COLO829 (cell line): ENCODE results near the gene ATP4B.

Experiments used
- DNase-seq: peaks from one replicate; pipeline ENCODE4 v3.0.0; 2012; ENCODE audit warnings: low spot score

ATP4B gene

GRCh38 chr13:113605866-113606438, 52.0 kb downstream of the ATP4B start:
- no peak for DNase-seq

GRCh38 chr13:113605461-113605860, 52.5 kb downstream of the ATP4B start:
- DNase-seq: no peak

- DNase-seq: no peak
These were observed 53.8 kb downstream of the ATP4B start for GRCh38 chr13:113604186-113604585.

- DNase-seq: no peak
These were observed 54.8 kb downstream of the ATP4B start for GRCh38 chr13:113603116-113603710.

- DNase-seq: no peak
These were observed 55.6 kb downstream of the ATP4B start for GRCh38 chr13:113602291-113602988.

- DNase-seq: no peak
These were observed 56.6 kb downstream of the ATP4B start for GRCh38 chr13:113601166-113602070.

- DNase-seq: no peak
These were observed 58.6 kb downstream of the ATP4B start for GRCh38 chr13:113599391-113599790.
